ENCODE data around the gene LMBR1L.

DNA sequence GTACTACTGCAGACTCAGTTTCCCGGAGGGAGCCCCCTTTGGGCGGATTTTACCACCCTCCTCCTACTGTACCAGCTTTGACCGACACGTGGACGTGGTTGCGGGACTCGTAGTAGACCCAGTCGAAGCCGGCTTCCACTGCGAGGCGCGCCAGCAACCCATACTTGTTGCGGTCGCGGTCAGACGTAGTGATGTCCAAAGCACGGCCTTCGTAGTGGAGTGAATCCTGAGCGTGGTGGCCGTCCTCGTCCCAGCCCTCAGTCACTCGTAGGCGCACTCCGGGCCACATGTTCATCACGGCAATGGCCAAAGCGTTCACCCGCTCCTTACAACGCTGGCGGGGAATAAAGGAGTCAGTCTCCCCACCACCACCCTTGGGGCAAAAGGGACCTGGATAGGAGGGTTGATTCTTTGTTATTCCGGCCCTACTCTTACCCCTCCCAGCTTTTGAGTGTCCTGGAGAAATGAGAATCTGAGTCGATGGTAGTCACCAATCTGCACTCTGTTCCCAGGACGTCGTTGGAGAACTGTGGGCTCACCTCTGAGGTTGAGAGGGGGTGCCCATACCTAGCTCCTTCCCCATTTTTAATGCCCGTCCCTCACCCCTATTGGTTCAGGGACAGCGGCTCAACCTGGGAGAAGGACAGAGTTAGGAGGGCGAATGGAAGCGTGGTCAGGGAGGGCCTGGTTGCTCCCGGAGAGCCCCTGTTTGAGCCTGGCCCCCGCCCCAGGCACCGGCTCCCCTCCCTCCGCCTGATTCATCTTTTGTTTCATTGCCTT, 19.4 kb downstream of the LMBR1L start:
- TF ChIP-seq, protein P1, sequence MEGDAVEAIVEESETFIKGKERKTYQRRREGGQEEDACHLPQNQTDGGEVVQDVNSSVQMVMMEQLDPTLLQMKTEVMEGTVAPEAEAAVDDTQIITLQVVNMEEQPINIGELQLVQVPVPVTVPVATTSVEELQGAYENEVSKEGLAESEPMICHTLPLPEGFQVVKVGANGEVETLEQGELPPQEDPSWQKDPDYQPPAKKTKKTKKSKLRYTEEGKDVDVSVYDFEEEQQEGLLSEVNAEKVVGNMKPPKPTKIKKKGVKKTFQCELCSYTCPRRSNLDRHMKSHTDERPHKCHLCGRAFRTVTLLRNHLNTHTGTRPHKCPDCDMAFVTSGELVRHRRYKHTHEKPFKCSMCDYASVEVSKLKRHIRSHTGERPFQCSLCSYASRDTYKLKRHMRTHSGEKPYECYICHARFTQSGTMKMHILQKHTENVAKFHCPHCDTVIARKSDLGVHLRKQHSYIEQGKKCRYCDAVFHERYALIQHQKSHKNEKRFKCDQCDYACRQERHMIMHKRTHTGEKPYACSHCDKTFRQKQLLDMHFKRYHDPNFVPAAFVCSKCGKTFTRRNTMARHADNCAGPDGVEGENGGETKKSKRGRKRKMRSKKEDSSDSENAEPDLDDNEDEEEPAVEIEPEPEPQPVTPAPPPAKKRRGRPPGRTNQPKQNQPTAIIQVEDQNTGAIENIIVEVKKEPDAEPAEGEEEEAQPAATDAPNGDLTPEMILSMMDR (IDR thresholded peaks at IDR 0.05): no peak
- TF ChIP-seq POLR2A (IDR thresholded peaks at IDR 0.05): no peak
